TTC549 (cell line): ENCODE data around the gene NUP85.
"Not testable (repeated sequence)": the region's sequence is repeated elsewhere in the genome, so short reads cannot be mapped to it uniquely, and the experiment has no call there.

ENCODE experiments used
- FAIRE-seq: peaks from 2 replicates; lab custom pipeline; 2012; peaks lifted over from hg19 to GRCh38; lab: Jason Lieb, UNC

The NUP85 gene

DNA sequence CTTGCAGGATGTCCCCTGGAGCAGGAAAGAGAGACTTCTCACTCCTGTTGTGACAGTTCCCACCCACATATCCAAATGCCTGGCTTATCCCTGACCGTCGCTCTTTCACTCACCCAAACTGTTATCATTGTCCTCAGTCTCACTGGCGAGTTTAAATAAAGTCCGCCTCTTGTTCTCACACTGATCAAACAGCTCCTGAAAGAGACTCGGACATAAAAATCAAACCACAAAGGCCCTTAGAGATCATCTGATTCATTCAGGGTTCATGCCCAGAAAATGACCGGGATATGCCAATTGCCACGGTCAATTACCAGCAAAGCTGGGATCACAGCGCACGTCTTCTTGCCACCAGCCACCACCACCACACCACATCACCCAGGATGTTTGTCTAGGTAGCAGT, 36.0 kb downstream of the NUP85 start:
- FAIRE-seq: no peak

DNA sequence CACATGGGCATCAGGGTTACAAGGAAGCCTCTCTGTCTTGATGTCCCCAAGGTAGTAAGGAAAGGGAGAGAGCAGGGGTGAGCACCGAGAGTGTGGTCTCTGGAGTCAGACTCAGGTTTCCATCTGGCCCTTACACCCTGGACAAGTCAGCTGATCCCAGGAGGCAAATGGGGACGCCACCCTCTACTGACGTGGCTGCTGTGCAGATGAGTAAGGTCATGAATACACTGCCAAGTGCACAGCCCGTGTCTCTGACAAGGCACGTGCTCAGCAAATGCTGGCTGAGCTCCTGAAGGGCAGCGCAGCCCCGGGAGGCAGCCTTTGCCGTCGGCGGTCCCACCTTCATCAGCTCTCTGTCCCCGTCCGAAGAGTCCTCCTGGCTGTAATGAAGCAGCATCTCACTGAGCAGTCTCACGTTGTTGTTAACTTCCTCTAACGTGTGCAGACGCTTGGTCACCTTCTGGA, 36.5 kb downstream of the NUP85 start:
- FAIRE-seq: no peak

GRCh38 chr17:75242461-75243042, 37.1 kb downstream of the NUP85 start:
- no peak for FAIRE-seq

DNA sequence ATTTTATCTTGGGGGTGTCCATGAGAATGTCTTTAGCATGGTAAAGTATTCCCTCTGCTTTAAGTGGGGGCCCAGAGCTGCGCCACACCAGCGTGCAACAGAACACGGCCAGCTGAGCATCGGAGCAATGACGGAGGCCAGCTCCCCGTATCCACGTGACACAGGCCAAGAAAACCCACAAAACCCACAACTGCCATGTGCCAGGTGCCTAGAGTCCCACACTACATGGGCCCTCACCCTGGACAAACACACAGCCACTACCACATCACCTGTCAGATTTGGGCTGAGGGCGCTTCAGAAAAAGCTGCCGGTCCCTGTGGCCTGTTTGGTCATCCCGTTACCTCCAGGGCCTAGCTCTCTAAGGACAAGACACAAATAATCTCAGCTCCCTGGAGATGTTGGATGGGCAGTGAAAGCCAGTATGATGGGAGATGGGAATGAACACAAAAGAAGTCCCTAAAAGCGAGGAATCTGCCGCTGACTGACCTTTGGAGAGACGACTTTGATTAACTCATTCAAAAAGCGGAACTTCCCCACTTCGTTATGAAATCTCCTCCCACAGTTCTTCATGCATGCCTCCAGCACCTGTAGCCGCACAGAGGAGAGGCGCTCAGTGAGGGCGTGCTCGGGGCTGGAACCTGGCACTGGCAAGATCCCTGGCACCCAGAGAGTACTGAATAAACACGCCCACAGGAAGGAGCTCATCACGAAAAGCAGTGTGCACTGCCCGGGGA, 38.8 kb downstream of the NUP85 start:
- no peak for FAIRE-seq

DNA sequence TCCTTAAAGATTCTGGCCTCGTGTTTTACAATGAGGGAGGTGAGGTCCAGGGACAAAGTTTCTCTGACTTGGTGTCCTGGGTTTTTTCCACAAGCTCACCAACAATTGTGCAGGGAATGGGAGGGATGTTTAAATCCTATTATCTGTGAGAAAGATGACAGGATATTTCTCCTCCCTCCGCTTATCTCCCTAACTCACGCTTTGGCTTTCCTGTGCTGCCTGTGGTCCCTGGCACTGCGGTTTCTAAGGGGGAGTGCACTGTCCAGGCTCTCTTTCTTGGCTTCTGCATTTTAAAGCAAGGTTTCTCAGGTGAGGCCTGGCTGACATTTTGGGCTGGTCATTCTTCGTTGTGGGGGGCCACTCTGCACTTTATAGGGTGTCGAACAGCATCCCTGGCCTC, 39.5 kb downstream of the NUP85 start:
- no peak for FAIRE-seq

- no peak for FAIRE-seq
Observed at GRCh38 chr17:75246404-75246803, 40.9 kb downstream of the NUP85 start.

- no peak for FAIRE-seq
Observed at GRCh38 chr17:75249564-75249963, 44.1 kb downstream of the NUP85 start.

DNA sequence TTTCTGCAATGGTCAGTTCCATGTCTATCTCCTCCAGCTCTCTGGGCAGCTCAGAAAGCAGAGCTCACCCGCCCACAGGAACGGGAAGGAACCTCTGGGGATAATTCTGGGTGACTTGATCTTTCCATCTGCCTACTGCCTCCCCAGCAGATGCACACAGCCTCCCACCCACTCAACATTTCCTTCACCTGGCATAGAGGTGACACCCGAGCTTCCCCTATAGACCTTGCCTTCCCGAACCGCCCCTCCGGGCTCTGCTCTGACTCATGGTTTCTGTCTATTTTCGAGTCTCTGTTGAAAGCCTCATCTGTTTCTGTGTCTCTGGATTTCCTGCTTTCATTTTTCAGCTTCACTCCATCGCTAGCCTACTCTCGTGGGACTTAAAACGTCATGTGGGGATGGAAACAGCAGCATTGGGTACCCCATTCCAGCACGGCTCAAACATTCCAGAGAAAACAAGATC, 44.6 kb downstream of the NUP85 start:
- FAIRE-seq: no peak

- no peak for FAIRE-seq
Observed at GRCh38 chr17:75252039-75252816, 46.7 kb downstream of the NUP85 start.

DNA sequence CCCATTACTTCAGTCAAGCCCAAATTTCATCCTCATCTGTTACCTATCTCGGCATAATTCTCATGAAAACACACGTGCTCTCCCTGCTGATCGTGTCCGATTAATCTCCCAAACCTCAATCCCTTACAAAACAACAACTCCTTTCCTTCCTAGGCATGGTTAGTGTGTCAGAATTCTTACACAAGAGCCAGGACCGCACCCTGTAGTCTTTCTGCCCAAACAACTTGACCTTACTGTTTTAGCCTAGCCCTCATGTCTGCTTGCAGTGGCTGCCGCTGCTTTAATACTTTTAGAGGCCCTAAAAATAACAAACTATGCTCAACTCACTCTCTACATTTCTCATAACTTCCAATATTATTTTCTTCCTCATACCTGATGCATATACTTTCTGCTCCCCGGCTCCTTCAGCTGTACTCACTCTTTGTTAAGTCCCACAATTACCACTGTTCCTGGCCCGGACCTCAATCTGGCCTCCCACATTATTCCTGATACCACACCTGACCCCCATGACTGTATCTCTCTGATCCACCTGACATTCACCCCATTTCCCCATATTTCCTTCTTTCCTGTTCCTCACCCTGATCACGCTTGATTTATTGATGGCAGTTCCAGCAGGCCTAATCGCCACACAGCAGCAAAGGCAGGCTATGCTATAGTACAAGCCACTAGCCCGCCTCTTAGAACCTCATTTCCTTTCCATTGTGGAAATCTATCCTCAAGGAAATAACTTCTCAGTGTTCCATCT, 50.6 kb downstream of the NUP85 start:
- not testable (repeated sequence) for FAIRE-seq

DNA sequence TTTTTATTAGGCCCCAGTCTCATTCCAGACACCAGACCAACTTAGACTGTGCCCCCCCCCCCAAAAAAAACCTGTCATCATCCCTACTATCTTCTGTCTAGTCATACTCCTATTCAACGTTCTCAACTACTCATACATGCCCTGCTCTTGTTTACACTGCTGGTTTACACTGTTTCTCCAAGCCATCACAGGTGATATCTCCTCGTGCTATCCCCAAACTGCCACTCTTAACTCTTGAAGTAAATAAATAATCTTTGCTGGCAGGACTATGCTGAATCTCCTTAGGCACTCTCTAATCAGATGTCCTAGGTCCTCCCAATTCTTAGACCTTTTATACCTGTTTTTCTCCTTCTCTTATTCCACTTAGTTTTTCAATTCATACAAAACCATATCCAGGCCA, 51.7 kb downstream of the NUP85 start:
- not testable (repeated sequence) for FAIRE-seq

- FAIRE-seq: no peak
Observed at GRCh38 chr17:75260641-75261335, 55.3 kb downstream of the NUP85 start.

GRCh38 chr17:75261336-75262111, 56.0 kb downstream of the NUP85 start, which contains the start of the genes GGA3 and MRPS7:
GGA3 (minus strand) TSS chr17:75261606; CDS start chr17:75261587, 19 bp downstream.
MRPS7 (plus strand) TSS chr17:75261879; CDS start chr17:75261901, 22 bp downstream.
- no peak for FAIRE-seq

DNA sequence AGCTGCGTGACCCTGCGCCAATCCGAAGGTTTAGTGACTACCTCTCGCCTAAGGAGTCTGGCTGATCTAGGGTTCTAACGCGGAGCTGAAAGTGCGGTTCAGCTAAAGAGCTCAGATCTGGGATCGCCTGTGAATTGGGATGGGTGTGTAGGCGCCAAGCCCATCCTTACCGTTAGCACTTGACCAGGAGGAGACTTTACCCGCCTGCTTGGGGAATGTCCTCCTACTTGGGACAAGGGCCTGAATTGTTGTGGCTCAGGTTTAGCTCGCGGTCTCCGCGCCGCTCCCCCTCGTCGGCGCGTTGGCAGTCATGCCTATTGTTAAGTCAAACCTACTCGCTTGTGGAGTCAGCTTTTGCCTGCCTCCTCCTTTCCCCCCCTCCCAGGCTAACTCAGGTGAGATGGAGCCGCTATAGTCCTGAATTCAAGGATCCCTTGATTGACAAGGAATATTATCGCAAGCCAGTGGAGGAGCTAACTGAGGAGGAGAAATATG, 56.7 kb downstream of the NUP85 start:
- no peak for FAIRE-seq

DNA sequence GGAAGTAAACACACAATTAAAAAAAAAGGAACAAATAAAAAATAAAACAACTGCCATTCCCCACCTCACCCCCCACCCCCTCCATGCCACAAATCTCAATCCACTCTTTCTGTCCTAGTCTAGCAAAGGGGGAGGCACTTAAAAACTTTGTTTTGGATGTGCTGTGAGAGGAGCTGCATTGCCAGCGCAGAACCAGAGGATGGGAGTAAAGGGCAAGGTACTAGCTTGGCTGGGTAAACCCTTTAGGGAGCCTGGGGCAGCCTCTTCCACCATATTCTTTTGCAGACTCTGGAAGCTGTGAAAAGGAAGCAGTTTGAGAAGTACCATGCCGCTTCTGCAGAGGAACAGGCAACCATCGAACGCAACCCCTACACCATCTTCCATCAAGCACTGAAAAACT, 57.6 kb downstream of the NUP85 start:
- no peak for FAIRE-seq

GRCh38 chr17:75265614-75266315, 60.3 kb downstream of the NUP85 start:
- FAIRE-seq: no peak

GRCh38 chr17:75266316-75267152, 61.1 kb downstream of the NUP85 start:
- no peak for FAIRE-seq

- FAIRE-seq: no peak
Observed at GRCh38 chr17:75267153-75267410, 61.6 kb downstream of the NUP85 start.
